A549 (cell line): ENCODE measurements around the gene ENO4. TPM values are rescaled to one million over a fixed set of nuclear protein-coding genes. Genes with fewer than 3 reads are reported as not detected.

Source experiments
- ATAC-seq, 2 experiments: fragments of 200-7000 bp in 1 of 2; fragments of >200 bp in 1 of 2; cut with Nextera tagmentation in 1 of 2; cut with Tn5 transposase in 1 of 2; 3 replicates each; pipeline versions ENCODE4 v1.8.0 to v1.9.1; 2018 to 2020; ENCODE audit warnings: mild to moderate bottlenecking in 1 of 2, moderate library complexity in 1 of 2
- CTCF ChIA-PET: fragments of 300-600 bp; sonication (Branson Sonifier 250); formaldehyde crosslinking; extraction: SDS; loops from one replicate; lab custom pipeline; 2021; ENCODE audit warnings: antibody characterized with exemption, inconsistent platforms; lab: Yijun Ruan, JAX
- POLR2A ChIA-PET: fragments of 350-600 bp; formaldehyde crosslinking; extraction: SDS; loops from one replicate; lab custom pipeline; 2021; ENCODE audit warnings: antibody characterized with exemption, inconsistent platforms; lab: Yijun Ruan, JAX
- DNase-seq, 2 experiments: peaks; one replicate each; pipeline versions ENCODE4 v3.0.0 to v3.0.0-alpha.2; 2011 to 2016; ENCODE audit warnings: low read depth in 1 of 2, low spot score in 1 of 2
- FAIRE-seq: peaks from 2 replicates; lab custom pipeline; 2011; peaks lifted over from hg19 to GRCh38; lab: Jason Lieb, UNC
- H3K27ac ChIP-seq, 2 experiments: fragments of >200 bp; sonication (Bioruptor Twin); formaldehyde crosslinking; 3 replicates each; pipeline ENCODE4 v1.5.1; 2016 to 2017
- H3K4me1 ChIP-seq: fragments of >200 bp; sonication (Bioruptor Twin); formaldehyde crosslinking; 3 replicates; pipeline ENCODE4 v1.6.1; 2016
- H3K4me2 ChIP-seq: fragments of >200 bp; sonication (Bioruptor Twin); formaldehyde crosslinking; 3 replicates; pipeline ENCODE4 v1.6.1; 2016
- H3K4me3 ChIP-seq: fragments of >200 bp; sonication (Bioruptor Twin); formaldehyde crosslinking; 3 replicates; pipeline ENCODE4 v1.5.1; 2016
- H3K9me3 ChIP-seq: fragments of >200 bp; sonication (Bioruptor Twin); formaldehyde crosslinking; 3 replicates; pipeline ENCODE4 v1.6.1; 2016
- ATOH8 ChIP-seq: fragments of 250-450 bp; sonication (Bioruptor Pico); IDR thresholded peaks from 2 replicates; pipeline ENCODE4 v1.5.0; 2020; ENCODE audit warnings: low read depth, mild to moderate bottlenecking, moderate library complexity
- BHLHE40 ChIP-seq: IDR thresholded peaks from 2 replicates; pipeline ENCODE4 v1.6.1; 2012; ENCODE audit warnings: low read depth, low read length, inconsistent platforms
- CBX2 ChIP-seq: fragments of 200-600 bp; sonication (generic); IDR thresholded peaks from 2 replicates; pipeline ENCODE4 v1.6.1; 2016; ENCODE audit warnings: low read depth, mild to moderate bottlenecking, borderline replicate concordance
- CHD2 ChIP-seq: fragments of 150-350 bp; IDR thresholded peaks from 2 replicates; pipeline ENCODE4 v1.6.1; 2014; ENCODE audit warnings: low read length; ENCODE audit not compliant: partially characterized antibody
- CHD4 ChIP-seq: fragments of 200-600 bp; sonication (generic); IDR thresholded peaks from 2 replicates; pipeline ENCODE4 v1.6.1; 2016; ENCODE audit warnings: antibody characterized with exemption, mild to moderate bottlenecking, borderline replicate concordance
- FOSB ChIP-seq: fragments of 250-450 bp; sonication (Bioruptor Pico); IDR thresholded peaks from 2 replicates; pipeline ENCODE4 v1.5.0; 2020; ENCODE audit warnings: mild to moderate bottlenecking, moderate library complexity
- GATA3 ChIP-seq: IDR thresholded peaks from 2 replicates; pipeline ENCODE4 v1.6.1; 2012; ENCODE audit warnings: borderline replicate concordance
- HOXB5 ChIP-seq: fragments of 250-450 bp; sonication (Bioruptor Pico); IDR thresholded peaks from 2 replicates; pipeline ENCODE4 v1.5.0; 2020; ENCODE audit warnings: mild to moderate bottlenecking, moderate library complexity
- KDM5A ChIP-seq: fragments of 200-600 bp; sonication (generic); IDR thresholded peaks from 2 replicates; pipeline ENCODE4 v1.6.1; 2016; ENCODE audit warnings: antibody characterized with exemption, mild to moderate bottlenecking
- MAX ChIP-seq: IDR thresholded peaks from 2 replicates; pipeline ENCODE4 v1.6.1; 2012
- MAZ ChIP-seq: fragments of 150-350 bp; IDR thresholded peaks from 2 replicates; pipeline ENCODE4 v1.6.1; 2014; ENCODE audit warnings: antibody characterized with exemption, low read depth, low read length, borderline replicate concordance
- MYC ChIP-seq: IDR thresholded peaks from 2 replicates; pipeline ENCODE4 v1.6.1; 2012; ENCODE audit warnings: mild to moderate bottlenecking, inconsistent platforms, low read length, improper control_type of control experiment, borderline replicate concordance
- NFE2L2 ChIP-seq: fragments of 150-350 bp; conservative IDR thresholded peaks from 2 replicates; pipeline ENCODE4 v1.6.1; 2014; ENCODE audit warnings: low read length
- NR3C1 ChIP-seq: fragments of >200 bp; sonication (Bioruptor Twin); formaldehyde crosslinking; IDR thresholded peaks from 3 replicates; pipeline ENCODE4 v1.6.1; 2017
- POLR2A ChIP-seq: IDR thresholded peaks from 2 replicates; pipeline ENCODE4 v1.6.1; 2012; ENCODE audit warnings: mild to moderate bottlenecking, low read length
- RAD21 ChIP-seq, 2 experiments: fragments of >200 bp in 1 of 2; sonication (Bioruptor Twin) in 1 of 2; formaldehyde crosslinking in 1 of 2; IDR thresholded peaks in 1 of 2; conservative IDR thresholded peaks in 1 of 2; 2 replicates in 1 of 2; 3 replicates in 1 of 2; pipeline ENCODE4 v1.6.1; 2012 to 2018; ENCODE audit warnings: inconsistent platforms in 1 of 2
- RCOR1 ChIP-seq: fragments of 150-350 bp; IDR thresholded peaks from 2 replicates; pipeline ENCODE4 v1.6.1; 2014; ENCODE audit warnings: antibody characterized with exemption, low read length, low read depth
- RFX5 ChIP-seq: fragments of 450-650 bp; IDR thresholded peaks from 2 replicates; pipeline ENCODE4 v1.7.1; 2014; ENCODE audit warnings: antibody characterized with exemption, mild to moderate bottlenecking, moderate library complexity
- RNF2 ChIP-seq: fragments of 200-600 bp; sonication (generic); IDR thresholded peaks from 2 replicates; pipeline ENCODE4 v1.6.1; 2016; ENCODE audit warnings: low read depth, mild to moderate bottlenecking, antibody characterized with exemption, moderate library complexity, borderline replicate concordance
- SMC3 ChIP-seq: fragments of >200 bp; sonication (Bioruptor Twin); formaldehyde crosslinking; IDR thresholded peaks from 3 replicates; pipeline ENCODE4 v1.6.1; 2018; ENCODE audit warnings: inconsistent platforms
- TP53 ChIP-seq: fragments of 250-450 bp; sonication (Bioruptor Pico); IDR thresholded peaks from 2 replicates; pipeline ENCODE4 v1.5.0; 2021; ENCODE audit warnings: mild to moderate bottlenecking, moderate library complexity
- ZNF302 ChIP-seq: fragments of 250-450 bp; sonication (Bioruptor Pico); IDR thresholded peaks from 2 replicates; pipeline ENCODE4 v1.9.0; 2021; ENCODE audit warnings: inconsistent platforms, mild to moderate bottlenecking, moderate library complexity
- WGBS: methylation state at CpG from one replicate; pipeline ENCODE4 v1.1.6; 2017; ENCODE audit errors: missing lambda C conversion rate; 5-methylcytosine and 5-hydroxymethylcytosine counted together
- polyA plus RNA-seq, 4 experiments: library from polyadenylated mRNA; depleted of rRNA in 3 of 4; stranded (reverse); fragments of >200 nt; fragmentation: RNase III in 1 of 4; extraction: RNeasy Plus Mini Kit Qiagen cat#74134 plus additional on column Dnase treatment in 1 of 4; gene quantifications; 2 replicates in 3 of 4; 3 replicates in 1 of 4; pipeline ENCODE4 v1.2.3, GENCODE V29; 2011 to 2017
- TF ChIP-seq, protein P1 (sequence below): fragments of >200 bp; sonication (Bioruptor Twin); formaldehyde crosslinking; IDR thresholded peaks from 3 replicates; pipeline ENCODE4 v1.6.1; 2016
- TF ChIP-seq, protein P2 (sequence below): fragments of 150-350 bp; IDR thresholded peaks from 2 replicates; pipeline ENCODE4 v1.6.1; 2014; ENCODE audit warnings: low read depth, mild to moderate bottlenecking, low read length

ENO4 gene
- polyA plus RNA-seq, 2 of the 4 experiments (the other 2 are of a cell fraction), result 0.39 to 0.47 TPM

DNA sequence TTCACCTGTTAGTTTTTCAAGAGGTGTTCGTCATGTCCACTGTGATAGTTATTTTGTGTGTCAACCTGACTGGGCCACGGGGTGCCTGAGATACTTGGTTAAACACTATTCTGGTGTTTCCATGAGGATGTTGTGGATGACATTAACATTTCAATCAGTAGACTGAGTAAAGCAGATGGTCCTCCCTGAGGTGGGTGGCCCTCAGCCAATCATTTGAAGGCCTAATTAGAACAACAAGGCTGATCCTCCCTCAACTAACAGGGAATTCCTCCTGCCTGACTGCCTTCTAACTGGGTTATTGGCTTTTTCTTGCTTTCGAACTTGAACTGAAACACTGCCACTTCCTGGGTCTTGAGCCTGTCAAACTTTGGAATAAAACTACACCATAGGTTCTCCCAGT lies 75.8 kb downstream of the ENO4 start (continued):
- TF ChIP-seq HOXB5 (CRISPR knock-in tag), result no peak
- TF ChIP-seq MAX, result no peak

- CTCF ChIA-PET, result interaction anchor here (0.6 to 1.0 kb wide), 2 partner anchors 12 to 238 kb away, joined by 3 to 4 read pairs; no protein-coding TSS in a partner anchor
- ATAC-seq, result no peak
- no peaks in the 10 kb centered on the region for H3K4me1 ChIP-seq
- H3K9me3 ChIP-seq, result no peaks in the 10 kb centered on the region
- 90% methylated on average over 3 of the region's 3 CpGs for WGBS
- no peak for DNase-seq
- H3K27ac ChIP-seq, result no peak overlapping the region
- H3K4me2 ChIP-seq, result no peak overlapping the region
- TF ChIP-seq, protein P1, sequence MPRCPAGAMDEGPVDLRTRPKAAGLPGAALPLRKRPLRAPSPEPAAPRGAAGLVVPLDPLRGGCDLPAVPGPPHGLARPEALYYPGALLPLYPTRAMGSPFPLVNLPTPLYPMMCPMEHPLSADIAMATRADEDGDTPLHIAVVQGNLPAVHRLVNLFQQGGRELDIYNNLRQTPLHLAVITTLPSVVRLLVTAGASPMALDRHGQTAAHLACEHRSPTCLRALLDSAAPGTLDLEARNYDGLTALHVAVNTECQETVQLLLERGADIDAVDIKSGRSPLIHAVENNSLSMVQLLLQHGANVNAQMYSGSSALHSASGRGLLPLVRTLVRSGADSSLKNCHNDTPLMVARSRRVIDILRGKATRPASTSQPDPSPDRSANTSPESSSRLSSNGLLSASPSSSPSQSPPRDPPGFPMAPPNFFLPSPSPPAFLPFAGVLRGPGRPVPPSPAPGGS, result no peak
- no peak for TF ChIP-seq RFX5
- TF ChIP-seq GATA3, result no peak
- no peak for TF ChIP-seq CHD2
- no peak for TF ChIP-seq RNF2
- TF ChIP-seq RCOR1, result no peak
- no peak for TF ChIP-seq CHD4
- TF ChIP-seq, all 56 proteins: peak for 0
- POLR2A ChIA-PET, result no interaction called here
- no peak for FAIRE-seq
- no peak overlapping the region for H3K4me3 ChIP-seq
Observed at GRCh38 chr10:116926426-116926825, 77.1 kb downstream of the ENO4 start.

- WGBS, result 92% methylated on average over 6 of the region's 6 CpGs
- CTCF ChIA-PET, result interaction anchor here (0.6 to 0.8 kb wide), 2 partner anchors 15 to 186 kb away, joined by 3 read pairs; no protein-coding TSS in a partner anchor
- TF ChIP-seq ATOH8 (CRISPR knock-in tag), result no peak
- no peak for TF ChIP-seq MAZ
- no peak for TF ChIP-seq KDM5A
- no peak for TF ChIP-seq BHLHE40
- TF ChIP-seq, protein P2, sequence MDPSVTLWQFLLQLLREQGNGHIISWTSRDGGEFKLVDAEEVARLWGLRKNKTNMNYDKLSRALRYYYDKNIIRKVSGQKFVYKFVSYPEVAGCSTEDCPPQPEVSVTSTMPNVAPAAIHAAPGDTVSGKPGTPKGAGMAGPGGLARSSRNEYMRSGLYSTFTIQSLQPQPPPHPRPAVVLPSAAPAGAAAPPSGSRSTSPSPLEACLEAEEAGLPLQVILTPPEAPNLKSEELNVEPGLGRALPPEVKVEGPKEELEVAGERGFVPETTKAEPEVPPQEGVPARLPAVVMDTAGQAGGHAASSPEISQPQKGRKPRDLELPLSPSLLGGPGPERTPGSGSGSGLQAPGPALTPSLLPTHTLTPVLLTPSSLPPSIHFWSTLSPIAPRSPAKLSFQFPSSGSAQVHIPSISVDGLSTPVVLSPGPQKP, result no peak
- TF ChIP-seq SMC3, result no peak
- no peak for TF ChIP-seq CBX2
- TF ChIP-seq RNF2, result no peak
- TF ChIP-seq NFE2L2, result no peak
- no peak for TF ChIP-seq RAD21 (conservative IDR thresholded peaks at IDR 0.05 in 1 of 2, IDR thresholded peaks at IDR 0.05 in 1 of 2)
- no peak for TF ChIP-seq RFX5
- TF ChIP-seq TP53 (CRISPR knock-in tag), result no peak
- TF ChIP-seq HOXB5 (CRISPR knock-in tag), result no peak
- no peak for TF ChIP-seq POLR2A
- TF ChIP-seq NR3C1, result no peak
- no peak for TF ChIP-seq MYC
- TF ChIP-seq ZNF302 (CRISPR knock-in tag), result no peak
- TF ChIP-seq FOSB, result no peak
- DNase-seq (no peak), ATAC-seq (no peak), FAIRE-seq (no peak)
- POLR2A ChIA-PET, result no interaction called here
- Histone ChIP-seq H3K4me2 (no peak overlapping the region), H3K4me3 (no peak overlapping the region), H3K9me3 (no peaks in the 10 kb centered on the region; the same call in 2 of the 3 replicates), H3K27ac (no peak overlapping the region), H3K4me1 (no peaks in the 10 kb centered on the region)
Observed at GRCh38 chr10:116931806-116932205, 82.5 kb downstream of the ENO4 start.

Other genes starting within 250 kb of the ENO4 start
- gene PNLIPRP2, start 228.5 kb upstream of the ENO4 start, polyA plus RNA-seq (2011; rRNA removed), result not detected in 2 replicates
- gene PNLIPRP2, start 228.5 kb upstream of the ENO4 start, polyA plus RNA-seq (2017; fragmentation: RNase III; extraction: RNeasy Plus Mini Kit Qiagen cat#74134 plus additional on column Dnase treatment), result 0.09 to 0.10 TPM in 2 of 3 replicates, not detected in the other
- gene HSPA12A, start 106.9 kb upstream of the ENO4 start, polyA plus RNA-seq (2011; rRNA removed), result 17.0 and 17.4 TPM in 2 replicates
- gene HSPA12A, start 106.9 kb upstream of the ENO4 start, polyA plus RNA-seq (2017; fragmentation: RNase III; extraction: RNeasy Plus Mini Kit Qiagen cat#74134 plus additional on column Dnase treatment), result 16.7 to 17.8 TPM (median 16.9 TPM) in 3 replicates
- gene SHTN1, start 155.7 kb downstream of the ENO4 start, polyA plus RNA-seq (2011; rRNA removed), result 44.2 and 63.1 TPM in 2 replicates
- gene SHTN1, start 155.7 kb downstream of the ENO4 start, polyA plus RNA-seq (2017; fragmentation: RNase III; extraction: RNeasy Plus Mini Kit Qiagen cat#74134 plus additional on column Dnase treatment), result 21.7 to 25.1 TPM (median 23.6 TPM) in 3 replicates